HG03108 (cell line): ENCODE measurements around the gene UCN2.
"Not testable (repeated sequence)": the region's sequence is repeated elsewhere in the genome, so short reads cannot be mapped to it uniquely, and the experiment has no call there.

Experiments used
- ATAC-seq: cut with Tn5 transposase; IDR thresholded peaks from one replicate; pipeline ENCODE4 v1.9.1; 2021; ENCODE audit warnings: moderate library complexity; ENCODE audit not compliant: unreplicated experiment

UCN2 gene

GRCh38 chr3:48543271-48543866 lies 20.2 kb downstream of the UCN2 start:
- no peak for ATAC-seq

- ATAC-seq = no peak
These were observed 25.1 kb downstream of the UCN2 start for GRCh38 chr3:48538451-48538850.

- ATAC-seq = no peak
These were observed 26.8 kb downstream of the UCN2 start for GRCh38 chr3:48536785-48537184.

GRCh38 chr3:48536116-48536515 lies 27.5 kb downstream of the UCN2 start:
- no peak for ATAC-seq

- ATAC-seq = no peak
These were observed 28.0 kb downstream of the UCN2 start for GRCh38 chr3:48535578-48535977.

GRCh38 chr3:48532977-48533337 lies 30.6 kb downstream of the UCN2 start:
- ATAC-seq = no peak

GRCh38 chr3:48532271-48532976 lies 31.2 kb downstream of the UCN2 start:
- no peak for ATAC-seq

- not testable (repeated sequence) for ATAC-seq
These were observed 32.9 kb downstream of the UCN2 start for GRCh38 chr3:48530701-48531100.

- no peak for ATAC-seq
These were observed 34.8 kb downstream of the UCN2 start for GRCh38 chr3:48528754-48529153.

- no peak for ATAC-seq
These were observed 35.5 kb downstream of the UCN2 start for GRCh38 chr3:48528048-48528447.

- no peak for ATAC-seq
These were observed 38.6 kb downstream of the UCN2 start for GRCh38 chr3:48524970-48525369.

GRCh38 chr3:48521635-48522034 lies 41.9 kb downstream of the UCN2 start:
- no peak for ATAC-seq

- no peak for ATAC-seq
These were observed 44.3 kb downstream of the UCN2 start for GRCh38 chr3:48519277-48519643.

- no peak for ATAC-seq
These were observed 44.8 kb downstream of the UCN2 start for GRCh38 chr3:48518638-48519276.

GRCh38 chr3:48518069-48518468 lies 45.5 kb downstream of the UCN2 start:
- ATAC-seq = no peak

- no peak for ATAC-seq
These were observed 47.0 kb downstream of the UCN2 start for GRCh38 chr3:48516571-48516970.

GRCh38 chr3:48514431-48515227 lies 49.0 kb downstream of the UCN2 start:
- ATAC-seq = no peak
